GM12873 (cell line): ENCODE measurements around the gene PARP6.

ENCODE experiments used
- CTCF ChIP-seq: IDR thresholded peaks from 2 replicates; pipeline ENCODE4 v1.5.1; 2012; ENCODE audit warnings: low read depth, mild to moderate bottlenecking, moderate library complexity, low read length, control low read depth; ENCODE audit not compliant: insufficient read depth; ENCODE audit errors: missing control alignments

Gene PARP6

GRCh38 chr15:72236381-72237003 lies 35.9 kb downstream of the PARP6 start:
- no peak for TF ChIP-seq CTCF

GRCh38 chr15:72235298-72235697 lies 37.1 kb downstream of the PARP6 start:
- TF ChIP-seq CTCF = no peak

- TF ChIP-seq CTCF = no peak
Measured at GRCh38 chr15:72233769-72234168, 38.6 kb downstream of the PARP6 start.

GRCh38 chr15:72231833-72232478 lies 40.4 kb downstream of the PARP6 start:
- no peak for TF ChIP-seq CTCF

GRCh38 chr15:72231066-72231832 lies 41.1 kb downstream of the PARP6 start, which contains the start of gene PKM:
TSS of gene PKM (minus strand) at chr15:72231190. CDS start at chr15:72219097, 12,093 bp downstream.
- TF ChIP-seq CTCF = no peak

GRCh38 chr15:72230197-72231065 lies 41.9 kb downstream of the PARP6 start:
- no peak for TF ChIP-seq CTCF

- no peak for TF ChIP-seq CTCF
Measured at GRCh38 chr15:72229947-72230196, 42.5 kb downstream of the PARP6 start.
